GM21737 (cell line): ENCODE results near the gene ZBTB20.

Experiments used
- ATAC-seq: cut with Tn5 transposase; IDR thresholded peaks from one replicate; pipeline ENCODE4 v1.9.1; 2021; ENCODE audit warnings: mild to moderate bottlenecking, moderate library complexity; ENCODE audit not compliant: unreplicated experiment

The ZBTB20 gene

DNA sequence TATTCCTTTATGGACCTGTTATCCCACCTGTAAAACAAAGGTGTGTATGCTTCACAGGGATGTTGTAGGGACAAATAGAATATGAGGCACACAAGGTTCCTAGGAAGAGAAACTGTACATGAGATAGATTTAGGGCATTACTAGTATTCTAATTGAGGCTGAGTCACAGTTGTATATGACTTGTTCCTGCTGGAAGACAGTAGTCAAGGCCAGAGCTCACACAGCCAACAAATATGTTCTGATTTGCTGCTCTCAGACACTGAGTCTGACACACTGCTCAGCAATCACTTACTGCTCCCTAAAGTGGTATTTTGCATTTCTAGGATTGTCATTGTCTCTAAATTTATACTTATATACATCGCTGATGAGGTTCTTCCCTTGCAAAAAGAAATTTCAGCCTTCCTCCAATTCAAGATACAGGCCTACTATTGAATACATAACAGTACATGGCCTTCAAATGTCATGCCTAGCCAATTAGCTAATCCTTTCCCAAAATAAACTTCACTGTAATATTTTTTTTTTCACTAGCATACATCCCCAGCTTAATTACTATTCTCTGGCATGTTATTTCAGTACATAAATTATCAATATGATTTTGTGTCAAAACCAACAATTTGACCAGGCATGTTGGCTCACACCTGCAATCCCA, 783.4 kb downstream of the ZBTB20 start:
- ATAC-seq = no peak

DNA sequence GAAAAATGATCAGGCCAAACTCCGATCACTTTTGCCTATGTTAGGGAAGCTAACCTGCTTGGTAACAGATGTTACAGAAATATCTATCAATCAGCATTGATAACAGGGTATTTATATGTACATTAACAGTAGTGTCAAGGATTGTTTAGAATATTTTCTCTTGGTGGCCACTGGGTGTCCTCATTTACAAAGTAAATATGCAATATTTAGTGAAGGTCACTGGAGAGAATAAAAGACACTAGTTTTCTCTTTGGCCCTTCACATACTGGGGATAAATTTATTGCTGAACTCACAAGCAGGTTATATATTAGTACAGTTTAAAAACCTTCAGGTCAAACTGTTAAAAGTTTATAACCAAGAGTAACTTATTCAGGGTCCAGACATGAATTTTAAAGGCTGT, 784.3 kb downstream of the ZBTB20 start:
- ATAC-seq = no peak

DNA sequence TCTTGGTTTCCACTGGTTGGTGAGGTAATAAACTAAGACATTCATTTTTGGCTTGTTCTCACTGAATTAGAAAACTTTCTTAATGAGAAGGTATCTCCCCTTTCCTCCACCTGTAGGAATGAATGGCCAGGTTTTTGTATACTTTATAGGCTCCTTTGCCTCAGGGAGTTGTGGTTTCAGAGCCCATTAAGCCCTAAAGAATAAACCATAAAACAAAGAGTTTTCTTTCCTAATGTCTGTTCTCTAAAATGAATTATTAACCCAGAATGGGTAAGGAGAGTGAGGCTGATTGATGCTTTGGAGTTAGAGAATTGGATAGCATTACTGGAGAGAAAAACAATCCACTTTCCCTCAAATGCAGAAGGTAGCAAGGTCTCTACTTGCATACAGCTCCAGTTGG, 785.7 kb downstream of the ZBTB20 start:
- no peak for ATAC-seq

DNA sequence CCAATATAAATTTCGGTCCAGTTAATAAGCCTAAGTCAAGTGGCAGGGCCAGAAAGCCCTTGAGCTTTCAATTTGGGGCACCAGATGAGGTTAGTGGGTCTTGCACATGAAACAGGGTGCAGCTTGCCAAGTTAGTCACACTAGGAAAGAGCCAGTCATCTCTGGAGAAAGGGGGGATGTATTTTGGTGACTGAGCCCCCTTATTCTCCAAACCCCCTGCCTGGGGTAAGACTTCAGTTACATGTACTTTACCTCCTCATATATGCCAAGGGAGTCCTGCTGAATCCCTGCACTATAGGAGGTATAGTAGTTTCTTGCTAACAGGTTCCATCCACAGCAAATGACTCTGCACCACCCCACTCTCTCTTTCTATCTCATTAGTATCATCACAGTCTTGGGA, 790.6 kb downstream of the ZBTB20 start:
- ATAC-seq = no peak

DNA sequence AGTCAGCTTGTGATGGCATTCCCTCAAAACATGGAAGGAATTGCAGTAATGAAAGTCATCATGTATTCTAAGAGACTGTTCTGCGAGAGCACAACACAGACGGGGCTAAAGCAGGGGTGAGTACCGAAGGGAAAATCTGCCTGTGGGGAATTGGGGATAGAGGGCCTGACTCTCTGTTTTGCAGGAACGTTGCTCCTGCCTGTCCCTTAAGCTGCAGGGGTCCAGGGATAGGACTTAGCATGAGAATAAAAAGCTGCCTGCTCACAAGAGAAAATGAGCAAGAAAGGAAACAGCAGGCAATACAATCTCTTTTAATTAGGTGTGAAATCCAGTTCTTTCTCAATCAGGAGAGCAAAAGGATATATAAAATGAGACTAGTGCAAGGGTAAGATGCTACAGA, 791.0 kb downstream of the ZBTB20 start:
- no peak for ATAC-seq

DNA sequence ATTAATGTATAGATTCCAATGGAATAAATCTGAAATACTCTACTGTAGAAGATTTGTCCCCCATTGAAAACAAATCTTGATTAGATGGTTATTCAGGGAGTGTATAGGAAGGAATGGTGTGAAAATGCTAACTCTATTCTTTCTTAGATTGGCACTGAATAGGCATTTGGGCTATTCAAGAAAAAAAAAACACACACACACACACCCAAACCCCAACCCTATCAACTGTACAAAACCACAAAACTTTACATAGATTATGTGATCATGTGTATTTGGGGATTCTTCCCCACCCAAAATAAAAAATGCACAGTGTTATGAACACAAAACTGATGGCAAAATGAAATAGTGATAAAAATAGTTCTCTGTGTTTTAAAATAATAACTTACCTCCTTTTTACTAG, 791.4 kb downstream of the ZBTB20 start:
- ATAC-seq = no peak

DNA sequence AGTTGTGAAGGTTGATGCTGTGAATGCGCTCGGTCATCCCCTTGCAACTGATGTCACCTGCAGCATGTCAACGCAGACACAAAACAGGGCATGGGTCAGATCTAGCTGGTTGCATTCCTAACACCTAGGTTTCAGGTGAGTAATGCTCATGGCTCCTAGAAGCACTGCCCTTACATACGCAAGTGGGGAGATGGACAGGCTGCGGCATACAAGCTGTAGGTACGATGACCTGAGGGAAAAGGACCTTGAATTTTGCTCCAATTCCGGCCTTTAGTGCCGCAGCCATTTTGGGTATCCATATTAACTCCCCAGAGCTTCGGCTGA, 795.3 kb downstream of the ZBTB20 start:
- no peak for ATAC-seq

DNA sequence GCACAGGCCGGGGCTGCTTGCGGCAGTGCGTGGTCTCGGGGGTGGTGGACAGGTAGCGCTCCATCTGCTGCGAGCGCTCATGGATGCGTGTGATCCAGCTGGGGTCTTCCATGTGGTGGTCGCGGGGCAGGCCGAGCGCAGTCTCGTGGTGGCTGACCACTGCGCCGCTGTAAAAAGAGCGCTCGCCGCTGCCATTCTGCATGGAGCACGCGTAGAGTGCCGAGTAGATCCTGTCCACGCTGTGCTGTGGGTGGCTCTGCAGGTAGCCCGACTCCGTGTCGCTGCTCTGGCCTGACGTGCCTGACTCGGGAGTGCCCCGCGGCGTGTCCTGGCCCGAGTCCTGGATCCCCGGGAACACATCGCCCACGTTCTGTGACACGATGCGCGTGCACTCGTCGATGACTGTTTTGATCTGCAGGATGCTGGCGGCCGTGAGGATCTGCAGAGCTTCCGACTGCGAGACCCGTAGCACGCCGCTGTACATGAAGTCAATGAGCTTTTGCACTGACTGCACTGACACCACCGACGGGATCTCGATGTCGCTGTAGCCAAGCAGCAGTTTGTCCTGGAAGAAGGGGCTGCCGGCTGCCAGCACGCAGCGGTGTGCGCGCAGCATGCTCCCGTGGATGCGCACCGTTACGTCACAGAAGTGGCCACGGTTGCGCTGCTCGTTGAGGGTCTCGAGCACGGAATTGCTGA, 795.8 kb downstream of the ZBTB20 start:
- no peak for ATAC-seq

DNA sequence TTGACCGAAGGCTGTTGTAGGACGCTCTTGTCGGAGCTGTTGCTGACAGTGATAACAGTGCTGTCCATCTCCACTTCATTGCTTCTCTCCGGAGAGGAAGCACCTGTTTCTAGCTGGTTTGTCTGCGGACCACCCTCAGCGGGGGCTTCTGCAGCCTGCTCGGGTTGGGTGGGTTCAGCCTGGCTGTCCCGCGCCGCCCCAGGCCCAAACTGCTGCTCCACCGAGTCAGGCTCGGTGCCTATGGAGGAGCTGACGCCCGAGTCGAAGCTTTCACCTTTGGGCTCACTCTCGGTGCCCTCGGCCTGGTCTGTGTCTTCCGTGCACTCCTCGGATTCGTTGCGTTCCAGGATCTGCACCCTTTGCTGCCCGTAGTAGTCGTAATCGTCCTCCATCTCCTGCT, 796.4 kb downstream of the ZBTB20 start:
- no peak for ATAC-seq

DNA sequence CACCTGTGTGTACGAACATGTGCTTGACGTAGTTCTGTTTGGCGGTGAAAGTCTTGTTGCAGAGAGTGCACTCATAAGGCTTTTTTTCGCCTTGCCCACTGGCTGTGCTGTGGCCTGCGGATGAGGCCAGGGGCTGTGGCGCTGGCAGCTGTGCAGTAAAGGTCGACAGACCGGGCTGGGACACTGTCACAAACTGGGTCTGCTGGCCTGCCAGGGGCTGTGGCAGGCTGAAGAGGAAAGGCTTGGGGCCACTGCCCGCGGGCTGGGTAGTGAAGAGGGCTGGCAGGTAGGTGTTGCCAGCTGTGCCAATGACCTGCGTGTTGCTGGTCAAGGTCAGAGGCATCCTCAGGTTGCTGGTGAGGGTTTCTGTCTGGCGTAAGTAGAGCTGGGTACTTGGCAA, 796.8 kb downstream of the ZBTB20 start:
- no peak for ATAC-seq

DNA sequence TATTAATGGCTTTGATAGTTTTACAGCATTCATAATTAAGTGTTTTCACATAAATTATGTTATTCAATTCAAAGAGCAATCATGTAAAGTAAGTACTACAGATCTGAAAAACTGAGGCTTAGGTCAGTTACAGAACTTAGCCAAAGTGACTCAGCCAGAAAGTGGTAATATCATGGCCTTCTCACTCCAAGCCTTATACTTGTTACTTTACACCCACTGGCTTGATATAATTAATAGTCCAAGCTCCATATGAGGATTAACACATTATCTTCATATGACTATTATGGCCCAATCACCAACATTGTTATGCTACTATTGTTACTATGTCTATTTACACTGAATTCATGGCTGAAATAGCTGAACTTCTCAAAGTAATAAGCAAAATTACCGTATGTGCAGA, 802.6 kb downstream of the ZBTB20 start:
- no peak for ATAC-seq

DNA sequence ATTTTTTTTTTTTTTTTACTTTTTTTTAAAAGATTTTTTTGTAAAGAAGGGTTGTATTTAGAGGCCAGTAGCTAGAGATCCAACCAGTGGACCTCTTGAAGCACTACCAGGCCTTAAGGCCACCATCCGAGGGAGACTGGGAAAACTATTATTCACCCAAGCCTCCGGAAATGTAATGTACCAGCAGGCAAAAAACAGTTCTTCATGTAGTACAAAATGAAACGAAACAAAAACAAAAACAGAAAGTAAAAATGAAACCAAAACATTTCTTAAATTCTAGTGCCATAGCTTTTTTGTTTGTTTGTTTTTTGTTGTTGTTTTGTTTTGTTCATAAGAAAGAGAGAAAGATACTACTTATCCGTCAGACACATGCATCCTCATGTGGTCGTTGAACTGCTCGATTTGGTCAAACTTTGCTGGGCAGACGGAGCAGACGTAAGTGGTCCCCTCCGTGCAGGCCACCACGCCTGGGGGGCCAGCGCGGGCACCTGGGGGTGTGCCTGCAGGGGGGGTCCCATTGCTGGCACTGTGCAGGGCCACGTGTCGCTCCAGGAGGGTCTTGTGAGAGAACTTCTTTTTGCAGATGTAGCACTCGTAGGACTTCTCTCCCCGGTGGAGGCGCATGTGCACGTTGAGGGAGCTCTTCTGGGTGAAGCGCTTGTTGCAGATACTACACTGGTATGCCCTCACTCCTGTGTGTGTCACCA, 808.3 kb downstream of the ZBTB20 start:
- ATAC-seq = no peak

DNA sequence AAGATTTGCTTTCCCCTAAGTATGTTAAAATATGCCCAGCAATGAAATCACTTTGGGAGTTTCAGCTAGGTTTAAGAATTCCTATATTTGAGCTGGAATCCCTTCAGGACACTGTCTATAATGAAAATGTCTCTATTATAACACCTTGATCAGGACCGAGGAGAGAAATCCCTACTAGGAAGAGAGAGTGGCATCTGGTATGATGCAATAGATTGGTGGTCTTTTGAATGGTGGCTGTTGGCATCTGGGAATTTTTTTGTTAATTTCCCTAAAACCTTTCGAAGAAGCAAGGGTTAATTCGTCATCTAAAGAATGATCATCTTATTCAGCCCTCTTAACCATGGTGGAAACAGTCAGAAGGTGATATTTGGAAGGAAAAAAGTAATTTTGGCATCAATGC, 810.2 kb downstream of the ZBTB20 start:
- no peak for ATAC-seq

DNA sequence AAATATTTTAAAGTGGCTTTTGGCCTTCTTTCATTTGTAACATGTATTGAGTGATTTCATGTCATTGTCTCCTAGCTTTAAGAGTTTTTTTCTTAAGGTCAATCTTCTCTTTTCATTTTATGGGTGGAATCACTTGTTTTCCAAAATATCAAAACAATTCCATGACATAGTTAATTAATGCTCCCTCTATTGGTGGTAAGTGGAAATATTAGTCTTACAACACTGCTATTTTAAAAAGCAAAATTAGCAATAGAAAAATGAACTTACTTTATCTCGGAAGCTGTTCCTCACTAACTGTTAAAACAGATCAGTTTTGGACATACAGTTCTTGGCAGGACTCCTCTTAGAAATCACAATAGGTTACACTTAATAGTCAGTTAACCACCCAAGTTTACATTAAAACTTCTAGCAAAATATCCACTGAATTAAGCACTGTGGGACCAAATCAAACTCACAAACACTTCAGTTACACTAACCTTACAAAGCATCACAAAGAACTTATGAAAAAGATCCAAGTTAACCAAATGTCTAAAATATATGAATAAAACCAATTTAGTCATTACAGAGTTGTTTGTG, 810.9 kb downstream of the ZBTB20 start:
- ATAC-seq = no peak

DNA sequence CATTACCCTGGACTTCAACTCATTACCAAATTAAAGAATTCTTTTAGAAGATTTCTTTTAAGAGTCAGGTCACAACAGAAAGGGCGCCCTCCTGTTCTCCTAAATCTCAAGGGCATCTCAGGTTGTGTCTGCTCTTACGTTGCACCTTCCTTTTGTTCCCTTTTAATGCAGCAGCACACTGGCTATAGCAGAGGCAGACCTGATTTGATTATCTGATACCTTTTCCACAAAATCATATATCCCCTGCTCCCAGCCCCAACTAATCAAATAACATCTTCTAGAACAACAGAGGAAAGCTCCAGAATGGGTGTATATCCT, 813.2 kb downstream of the ZBTB20 start:
- ATAC-seq = no peak

DNA sequence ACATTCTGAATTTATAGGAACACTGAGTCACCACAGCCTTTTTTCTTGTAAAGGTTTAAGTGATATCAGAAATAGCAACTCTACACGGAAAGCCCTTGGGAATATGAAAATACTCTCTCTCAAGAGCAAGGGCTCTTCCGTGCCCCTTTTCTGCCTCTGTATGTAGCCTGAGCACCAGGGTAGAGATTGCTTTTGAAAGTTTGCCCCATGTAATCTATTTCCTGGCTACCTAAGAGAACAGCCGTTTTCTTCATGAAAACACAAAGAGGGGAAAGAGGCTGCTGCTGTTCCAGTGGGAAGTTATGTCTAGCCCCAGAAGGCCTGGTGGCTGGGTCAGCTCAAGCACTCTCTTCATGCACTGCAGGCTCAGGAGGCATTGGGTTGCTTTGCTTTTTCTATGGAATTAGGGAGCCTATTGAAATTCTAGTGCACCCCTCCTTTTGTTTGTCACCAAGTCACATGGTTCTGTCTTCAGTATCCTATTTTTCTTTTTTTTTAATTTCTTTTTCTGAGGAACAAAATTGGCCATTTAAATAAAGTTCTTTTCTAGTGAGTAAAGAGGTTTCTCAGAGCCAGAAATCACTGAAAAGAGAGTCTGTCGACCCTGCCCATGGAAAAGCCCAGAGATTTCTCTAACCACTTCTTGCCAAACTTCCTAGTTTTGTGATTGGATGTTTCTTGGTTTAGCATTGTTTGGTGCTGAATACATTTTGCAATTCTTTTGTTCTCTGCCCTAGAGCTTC, 813.7 kb downstream of the ZBTB20 start:
- no peak for ATAC-seq

DNA sequence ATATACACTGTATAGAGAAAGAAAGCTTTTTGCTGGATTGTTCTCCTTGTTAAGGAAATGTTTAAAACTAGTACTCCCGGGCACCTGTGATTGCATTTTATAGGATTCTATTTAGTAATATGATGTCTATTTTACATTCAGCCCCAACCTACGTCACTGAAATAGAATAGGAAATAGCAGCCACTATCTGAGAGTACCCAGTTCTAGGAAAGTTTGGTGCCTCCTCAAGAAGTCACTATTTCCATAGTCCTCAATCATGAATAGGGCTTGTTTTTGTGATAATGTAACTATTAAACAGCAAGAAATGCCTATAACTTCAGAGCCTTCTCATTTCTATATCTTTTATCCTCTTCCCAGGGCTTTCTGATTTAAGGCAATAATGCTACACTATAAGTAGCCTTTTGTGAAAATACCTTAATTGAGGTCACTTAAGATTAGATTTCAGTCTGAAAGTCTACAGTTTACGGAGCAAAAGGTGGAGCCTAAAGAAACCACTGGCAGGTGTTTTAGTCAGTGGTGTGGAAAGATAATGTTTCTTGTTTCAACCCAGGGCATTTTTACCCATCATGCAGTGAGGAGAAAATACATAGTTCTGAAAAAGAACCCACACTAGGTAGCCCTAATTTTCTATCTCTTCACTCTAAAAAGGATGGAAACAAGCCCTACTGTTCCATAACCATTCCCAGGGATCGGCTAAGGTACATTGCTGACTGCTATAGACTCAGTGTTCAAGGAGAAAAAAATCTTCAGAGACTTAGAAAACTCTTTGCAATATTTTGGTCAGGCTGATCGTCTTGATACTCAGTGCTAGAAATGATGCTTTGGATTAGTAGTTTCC, 814.5 kb downstream of the ZBTB20 start:
- ATAC-seq = no peak

DNA sequence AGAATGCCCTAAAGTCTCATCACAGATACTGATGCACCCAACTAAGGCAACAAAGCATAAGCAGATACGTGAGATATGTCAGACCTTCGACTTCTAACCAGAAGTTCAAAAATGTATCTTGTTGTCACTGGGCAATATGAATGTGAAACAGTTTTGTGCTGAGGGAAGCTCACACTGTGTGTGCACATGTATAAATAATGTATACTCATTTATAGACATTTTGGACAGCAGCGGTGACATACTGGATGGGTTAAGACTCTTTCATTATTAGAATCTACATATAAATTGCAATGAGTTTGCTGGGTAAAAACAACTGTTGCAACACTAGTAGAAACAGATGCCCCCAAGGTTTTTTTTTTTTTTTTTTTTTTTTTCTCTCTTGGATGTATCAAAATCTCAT, 815.4 kb downstream of the ZBTB20 start:
- ATAC-seq = no peak

DNA sequence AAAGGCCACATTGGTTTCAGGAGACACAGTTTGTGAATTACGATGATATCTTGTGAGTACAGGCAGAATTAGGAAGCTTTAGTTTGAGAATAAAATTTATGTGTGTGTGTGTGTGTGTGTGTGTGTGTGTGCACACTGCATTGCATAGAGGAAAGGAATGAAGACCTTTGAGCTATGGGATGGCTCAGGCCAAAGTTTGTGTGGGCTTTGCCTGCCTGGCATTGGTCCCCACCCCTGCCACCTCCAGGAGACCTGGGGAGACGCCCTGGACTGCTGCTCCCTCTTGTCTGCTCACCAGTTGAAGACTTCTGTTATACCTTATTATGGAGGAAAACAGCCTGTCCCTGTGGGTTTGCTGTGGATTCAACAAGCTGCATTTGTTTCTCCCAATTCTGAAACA, 816.1 kb downstream of the ZBTB20 start:
- no peak for ATAC-seq

DNA sequence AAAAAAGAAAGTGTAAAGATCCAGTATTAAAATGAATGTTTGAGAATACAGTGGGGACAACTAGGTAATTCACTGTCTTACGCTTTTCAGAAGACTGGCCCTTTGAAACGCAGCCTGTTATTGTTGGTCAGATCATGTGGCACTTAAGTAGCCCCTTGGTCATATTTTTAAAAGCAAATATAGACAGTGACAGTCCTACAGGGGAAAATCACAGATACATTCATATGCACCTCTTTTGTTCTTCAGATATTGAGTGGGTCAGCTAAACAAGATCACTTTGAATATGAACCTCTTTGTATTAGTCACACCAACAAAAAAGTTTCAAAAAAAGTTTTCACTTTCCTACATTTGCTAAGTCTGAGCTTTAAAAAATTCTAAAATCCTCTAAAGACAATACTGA, 817.3 kb downstream of the ZBTB20 start:
- no peak for ATAC-seq

DNA sequence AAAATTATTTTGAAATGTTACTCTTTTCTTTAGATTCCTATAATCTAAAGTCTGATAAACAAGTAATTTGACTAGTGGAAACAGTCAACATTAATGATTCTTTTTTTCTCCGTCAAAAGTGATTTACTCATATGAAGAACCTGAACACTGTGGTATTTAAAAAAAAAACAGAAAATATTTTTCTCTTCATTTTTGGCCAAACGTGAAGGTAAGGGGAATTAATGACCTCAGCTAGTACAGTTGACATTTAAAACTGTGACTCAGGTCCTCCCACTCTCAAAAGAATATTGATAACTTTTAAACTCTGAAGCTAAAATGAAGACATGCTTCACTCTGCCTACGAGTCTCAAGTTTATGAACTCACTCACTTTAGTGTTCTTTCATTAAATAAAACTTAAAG, 818.7 kb downstream of the ZBTB20 start:
- no peak for ATAC-seq
